CD4-positive, CD25-positive, alpha-beta regulatory T cell (primary cell): ENCODE results near the gene TRIM27. TPM values are rescaled to one million over a fixed set of nuclear protein-coding genes. Genes with fewer than 3 reads are reported as not detected.
A peak's percentile ranks its signal among the peaks of the same experiment; 100 is the strongest.
"Not testable (repeated sequence)": the region's sequence is repeated elsewhere in the genome, so short reads cannot be mapped to it uniquely, and the experiment has no call there.

ENCODE experiments used
- ATAC-seq, 2 donors: fragments of 150-1000 bp; cut with Tn5 transposase; one replicate each; pipeline ENCODE4 v1.10.0; 2021; ENCODE audit warnings: low read depth in 2 of 2, moderate number of reproducible peaks in 2 of 2, moderate library complexity in 1 of 2
- DNase-seq, 3 donors: peaks; one replicate each; pipeline versions ENCODE4 v3.0.0 to v3.0.0-alpha.2; 2012 to 2022; ENCODE audit warnings: mixed read lengths in 1 of 3
- H3K27ac ChIP-seq: one replicate; pipeline ENCODE4 v1.7.0; 2013; ENCODE audit warnings: mild to moderate bottlenecking, low read length; ENCODE audit not compliant: insufficient read depth, poor library complexity, severe bottlenecking
- H3K27me3 ChIP-seq: one replicate; pipeline ENCODE4 v1.7.0; 2013; ENCODE audit warnings: low read length; ENCODE audit not compliant: control insufficient read depth, insufficient read depth
- H3K36me3 ChIP-seq: one replicate; pipeline ENCODE4 v1.7.0; 2013; ENCODE audit warnings: mild to moderate bottlenecking, low read length, moderate library complexity; ENCODE audit not compliant: control insufficient read depth, insufficient read depth
- H3K4me1 ChIP-seq: 2 replicates; pipeline ENCODE4 v1.7.0; 2013; ENCODE audit warnings: mild to moderate bottlenecking, low read length; ENCODE audit not compliant: insufficient read depth, control insufficient read depth, poor library complexity, severe bottlenecking
- H3K4me3 ChIP-seq: one replicate; pipeline ENCODE4 v1.7.0; 2013; ENCODE audit warnings: low read depth, mild to moderate bottlenecking, low read length, moderate library complexity
- H3K9me3 ChIP-seq, 2 experiments: 1 replicate in 1 of 2; 2 replicates in 1 of 2; pipeline ENCODE4 v1.7.0; 2013; ENCODE audit warnings: low read length in 2 of 2, mild to moderate bottlenecking in 1 of 2, moderate library complexity in 1 of 2; ENCODE audit not compliant: control insufficient read depth in 2 of 2
- H3K27ac Mint-ChIP-seq, 3 donors: one replicate each; pipeline ENCODE4 v1.8.0; 2020 to 2022; ENCODE audit warnings: mild to moderate bottlenecking in 3 of 3, mixed read lengths in 3 of 3, moderate library complexity in 2 of 3
- H3K27me3 Mint-ChIP-seq: one replicate; pipeline ENCODE4 v1.8.0; 2022; ENCODE audit warnings: mild to moderate bottlenecking, mixed read lengths
- H3K36me3 Mint-ChIP-seq: one replicate; pipeline ENCODE4 v1.8.0; 2020; ENCODE audit warnings: mixed read lengths
- H3K4me1 Mint-ChIP-seq, 4 donors: one replicate each; pipeline ENCODE4 v1.8.0; 2020 to 2022; ENCODE audit warnings: mixed read lengths in 4 of 4, mild to moderate bottlenecking in 1 of 4
- H3K4me3 Mint-ChIP-seq, 4 donors: one replicate each; pipeline ENCODE4 v1.8.0; 2020 to 2022; ENCODE audit warnings: mild to moderate bottlenecking in 4 of 4, mixed read lengths in 4 of 4, moderate library complexity in 3 of 4
- H3K9me3 Mint-ChIP-seq, 7 donors: one replicate each; pipeline ENCODE4 v1.8.0; 2020 to 2022; ENCODE audit warnings: mixed read lengths in 7 of 7, mild to moderate bottlenecking in 3 of 7, moderate library complexity in 2 of 7
- polyA plus RNA-seq, 4 donors: library from polyadenylated mRNA; unstranded; fragments of 300-500 nt; fragmentation: Illumina TruSeq; gene quantifications; one replicate each; pipeline ENCODE4 v1.2.3, GENCODE V29; 2021
- total RNA-seq: library from RNA; stranded (reverse); gene quantifications from one replicate; pipeline ENCODE4 v1.2.3, GENCODE V29; 2022

The TRIM27 gene
- total and polyA plus RNA-seq, 5 donors from 2014 or later, result 23.5 to 76.4 (median 47.2) TPM

DNA sequence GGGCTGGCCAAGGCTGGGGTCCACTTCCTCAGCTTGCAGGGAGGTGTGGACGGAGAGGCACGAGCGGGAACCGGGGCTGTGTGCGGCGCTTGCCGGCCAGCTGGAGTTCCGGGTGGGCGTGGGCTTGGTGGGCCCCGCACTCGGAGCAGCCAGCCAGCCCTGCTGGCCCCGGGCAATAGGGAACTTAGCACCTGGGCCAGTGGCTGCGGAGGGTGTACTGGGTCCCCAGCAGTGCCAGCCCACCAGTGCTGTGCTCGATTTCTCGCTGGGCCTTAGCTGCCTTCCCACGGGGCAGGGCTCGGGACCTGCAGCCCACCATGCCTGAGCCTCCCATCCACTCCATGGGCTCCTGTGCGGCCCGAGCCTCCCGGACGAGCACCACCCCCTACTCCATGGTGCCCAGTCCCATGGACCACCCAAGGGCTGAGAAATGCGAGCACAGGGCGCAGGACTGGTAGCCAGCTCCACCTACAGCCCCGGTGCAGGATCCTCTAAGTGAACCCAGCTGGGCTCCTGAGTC, 34.1 kb upstream of the TRIM27 start:
- DNase-seq, H3K4me3 Mint-ChIP-seq, H3K27ac Mint-ChIP-seq, H3K27ac ChIP-seq, ATAC-seq, H3K36me3 ChIP-seq, H3K9me3 ChIP-seq, H3K4me3 ChIP-seq, H3K4me1 ChIP-seq, H3K36me3 Mint-ChIP-seq: not testable (repeated sequence)
- peaks cover 52% of the 10 kb centered on the region for H3K27me3 Mint-ChIP-seq
- peaks cover 3 to 21% (median 12%) of the 10 kb centered on the region in 4 donors for H3K4me1 Mint-ChIP-seq
- peaks cover 0 to 11% (median 0%) of the 10 kb centered on the region in 7 donors for H3K9me3 Mint-ChIP-seq
- H3K27me3 ChIP-seq, result peaks cover 22% of the 10 kb centered on the region

DNA sequence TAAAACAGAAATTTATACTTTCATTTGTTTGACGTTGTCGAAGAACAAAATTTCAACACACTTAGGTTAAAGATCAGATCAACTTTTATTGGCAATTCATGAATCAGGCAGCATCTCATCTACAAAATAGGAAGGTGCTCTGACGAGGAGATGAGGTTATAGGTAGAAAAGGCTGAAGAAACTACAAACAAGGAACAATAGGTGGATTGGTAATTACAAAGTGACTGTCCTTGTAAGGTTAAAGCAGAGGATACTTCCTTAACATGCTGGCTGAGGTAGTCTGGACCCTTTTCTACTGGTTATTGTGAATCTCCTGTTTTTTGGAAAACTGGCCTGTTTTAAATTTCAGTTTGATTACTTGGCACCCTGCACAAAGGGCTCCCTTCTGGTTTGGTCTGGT, 32.5 kb upstream of the TRIM27 start:
- peaks cover 45% of the 10 kb centered on the region for H3K27me3 Mint-ChIP-seq
- no peak for ATAC-seq
- Histone ChIP-seq H3K27ac (no peak overlapping the region), H3K4me1 (peaks cover 6% of the 10 kb centered on the region), H3K27me3 (peaks cover 20% of the 10 kb centered on the region), H3K4me3 (no peak overlapping the region), H3K9me3 (no peaks in the 10 kb centered on the region), H3K36me3 (no peaks in the 10 kb centered on the region)
- H3K9me3 Mint-ChIP-seq, result peaks cover 0 to 13% (median 0%) of the 10 kb centered on the region in 7 donors
- no peak overlapping the region for H3K27ac Mint-ChIP-seq
- no peak for DNase-seq
- no peak overlapping the region for H3K4me3 Mint-ChIP-seq
- H3K4me1 Mint-ChIP-seq, result peaks cover 3 to 23% (median 13%) of the 10 kb centered on the region in 4 donors
- no peaks in the 10 kb centered on the region for H3K36me3 Mint-ChIP-seq

DNA sequence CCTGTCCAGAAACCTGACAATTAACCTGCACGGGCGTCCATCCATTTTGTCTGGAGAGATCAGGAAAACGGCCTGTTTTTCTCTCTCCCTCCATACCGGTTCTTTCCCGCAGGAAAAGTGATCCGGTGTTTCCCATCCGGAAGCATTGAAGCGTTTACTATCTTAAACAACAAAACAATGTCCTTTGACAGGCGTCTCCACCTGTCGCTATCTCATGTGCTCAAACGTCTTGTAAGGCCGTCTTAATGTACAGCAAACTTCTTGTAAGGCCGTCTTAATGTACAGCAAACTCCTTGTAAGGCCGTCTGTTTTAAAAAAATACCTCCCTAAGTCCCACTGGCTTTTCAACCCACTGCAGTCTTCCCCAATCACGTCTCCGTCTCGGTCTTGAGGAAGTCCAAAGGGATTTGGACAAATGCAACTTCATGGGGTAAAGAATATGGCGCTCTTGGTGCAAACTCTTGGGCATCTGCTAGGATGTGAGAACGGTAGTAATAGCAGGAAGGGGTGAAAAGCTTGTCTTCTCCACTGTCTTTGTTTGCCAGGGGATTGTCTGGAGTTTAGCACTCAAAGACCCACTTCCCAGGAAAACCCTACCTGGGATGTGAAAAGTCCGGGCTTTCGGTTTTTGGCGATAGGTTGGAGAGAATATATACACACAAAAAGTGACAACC, 29.9 kb upstream of the TRIM27 start:
- no peaks in the 10 kb centered on the region for H3K9me3 ChIP-seq
- peaks cover 3 to 23% (median 17%) of the 10 kb centered on the region in 4 donors for H3K4me1 Mint-ChIP-seq
- H3K36me3 Mint-ChIP-seq, result no peaks in the 10 kb centered on the region
- peaks cover 0 to 10% (median 0%) of the 10 kb centered on the region in 7 donors for H3K9me3 Mint-ChIP-seq
- no peak for DNase-seq
- H3K4me3 ChIP-seq, result peak overlapping the region; percentile 70
- ATAC-seq, result no peak
- H3K27ac Mint-ChIP-seq, result peak overlapping the region; percentile 54 to 87 (median 75)
- H3K4me3 Mint-ChIP-seq, result peak overlapping the region; percentile 13 to 89 (median 78)
- H3K27me3 Mint-ChIP-seq, result peaks cover 37% of the 10 kb centered on the region
- H3K4me1 ChIP-seq, result peaks cover 6% of the 10 kb centered on the region
- H3K36me3 ChIP-seq, result no peaks in the 10 kb centered on the region
- H3K27ac ChIP-seq, result no peak overlapping the region
- peaks cover 19% of the 10 kb centered on the region for H3K27me3 ChIP-seq

DNA sequence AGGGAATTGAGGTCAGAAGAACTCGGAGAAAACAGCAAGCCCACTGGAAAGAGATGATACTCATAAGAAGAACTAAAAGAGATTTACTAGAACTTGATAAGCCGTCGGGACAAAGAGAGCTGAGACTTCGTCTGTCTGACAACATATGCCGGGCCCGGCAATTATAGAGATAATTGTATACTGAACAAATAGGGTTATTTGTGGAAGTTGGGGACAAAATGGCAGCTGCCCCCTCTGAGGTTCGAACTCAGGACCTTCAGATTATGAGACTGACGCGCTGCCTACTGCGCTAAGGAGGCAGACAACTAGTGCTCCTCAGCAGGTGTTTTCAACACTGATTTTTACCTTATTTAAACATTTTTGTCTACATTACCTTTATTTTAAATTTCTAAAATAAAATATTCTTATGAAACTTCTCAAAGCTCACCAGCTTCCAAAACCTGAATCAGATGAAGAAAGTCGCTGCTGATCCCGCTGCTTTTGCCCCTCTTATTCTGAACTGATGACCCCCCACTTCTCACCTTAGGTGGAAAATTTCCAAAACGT, 29.3 kb upstream of the TRIM27 start:
- peak overlapping the region; percentile 70 for H3K4me3 ChIP-seq
- ATAC-seq (no peak), DNase-seq (peak; percentile 23 to 63 (median 61))
- no peaks in the 10 kb centered on the region for H3K36me3 ChIP-seq
- peaks cover 19% of the 10 kb centered on the region for H3K27me3 ChIP-seq
- H3K36me3 Mint-ChIP-seq, result no peaks in the 10 kb centered on the region
- H3K4me3 Mint-ChIP-seq, result peak overlapping the region; percentile 13 to 89 (median 78)
- H3K4me1 ChIP-seq, result peaks cover 6% of the 10 kb centered on the region
- no peak overlapping the region for H3K27ac ChIP-seq
- peaks cover 0 to 9% (median 0%) of the 10 kb centered on the region in 7 donors for H3K9me3 Mint-ChIP-seq
- H3K4me1 Mint-ChIP-seq, result peaks cover 3 to 26% (median 17%) of the 10 kb centered on the region in 4 donors
- peaks cover 37% of the 10 kb centered on the region for H3K27me3 Mint-ChIP-seq
- H3K9me3 ChIP-seq, result no peaks in the 10 kb centered on the region
- peak overlapping the region; percentile 54 to 87 (median 75) for H3K27ac Mint-ChIP-seq

DNA sequence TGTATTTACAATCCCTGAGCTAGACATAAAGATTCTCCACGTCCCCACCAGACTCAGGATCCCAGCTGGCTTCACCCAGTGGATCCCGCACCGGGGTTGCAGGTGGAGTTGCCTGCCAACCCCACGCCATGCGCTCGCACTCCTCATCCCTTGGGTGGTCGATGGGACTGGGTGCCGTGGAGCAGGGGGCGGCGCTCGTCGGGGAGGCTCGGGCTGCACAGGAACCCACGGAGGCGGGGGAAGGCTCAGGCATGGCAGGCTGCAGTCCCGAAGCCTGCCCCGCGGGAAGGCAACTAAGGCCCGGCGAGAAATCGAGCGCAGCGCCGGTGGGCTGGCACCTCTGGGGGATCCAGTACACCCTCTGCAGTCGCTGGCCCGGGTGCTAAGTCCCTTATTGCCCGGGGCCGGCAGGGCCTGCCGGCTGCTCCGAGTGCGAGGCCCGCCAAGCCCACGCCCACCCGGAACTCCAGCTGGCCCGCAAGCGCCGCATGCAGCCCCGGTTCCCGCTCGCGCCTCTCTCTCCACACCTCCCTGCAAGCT, 25.9 kb upstream of the TRIM27 start:
- ATAC-seq, H3K9me3 ChIP-seq, H3K27ac ChIP-seq, H3K36me3 Mint-ChIP-seq, H3K36me3 ChIP-seq, DNase-seq, H3K27ac Mint-ChIP-seq, H3K4me3 ChIP-seq, H3K9me3 Mint-ChIP-seq, H3K4me3 Mint-ChIP-seq, H3K27me3 ChIP-seq, H3K4me1 ChIP-seq: not testable (repeated sequence)
- peaks cover 4 to 23% (median 15%) of the 10 kb centered on the region in 4 donors for H3K4me1 Mint-ChIP-seq
- H3K27me3 Mint-ChIP-seq, result peaks cover 29% of the 10 kb centered on the region

DNA sequence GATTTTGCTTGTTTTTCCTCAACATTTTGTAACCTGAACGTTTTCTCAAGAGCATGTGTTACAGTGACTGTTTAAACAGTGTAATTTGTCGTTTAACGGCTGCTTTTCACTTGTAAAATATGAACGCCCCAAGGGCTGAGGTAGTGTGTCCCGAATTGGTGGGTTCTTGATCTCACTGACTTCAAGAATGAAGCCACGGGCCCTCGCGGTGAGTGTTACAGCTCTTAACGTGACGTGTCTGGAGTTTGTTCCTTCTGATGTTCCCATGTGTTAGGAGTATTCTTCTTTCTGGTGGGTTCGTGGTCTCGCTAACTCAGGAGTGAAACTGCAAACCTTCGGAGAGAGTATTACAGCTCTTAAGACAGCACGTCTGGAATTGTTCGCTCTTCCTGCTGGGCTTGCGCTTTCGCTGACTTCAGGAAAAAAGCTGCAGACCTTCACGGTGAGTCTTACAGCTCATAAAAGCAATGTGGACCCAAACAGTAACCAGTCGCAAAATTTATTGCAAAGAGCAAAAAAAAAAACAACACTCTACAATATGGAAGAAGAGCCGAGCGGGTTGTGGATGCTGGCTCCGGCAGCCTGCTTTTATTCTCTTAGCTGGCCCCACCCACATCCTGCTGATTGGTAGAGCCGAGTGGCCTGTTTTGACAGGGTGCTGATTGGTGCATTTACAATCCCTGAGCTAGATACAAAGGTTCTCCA, 25.1 kb upstream of the TRIM27 start:
- Histone ChIP-seq H3K36me3 (no peaks in the 10 kb centered on the region), H3K4me1 (peaks cover 10% of the 10 kb centered on the region), H3K9me3 (no peaks in the 10 kb centered on the region), H3K27me3 (peaks cover 7% of the 10 kb centered on the region), H3K27ac (no peak overlapping the region), H3K4me3 (no peak overlapping the region)
- peaks cover 11 to 28% (median 19%) of the 10 kb centered on the region in 4 donors for H3K4me1 Mint-ChIP-seq
- H3K9me3 Mint-ChIP-seq, result peaks cover 0 to 15% (median 4%) of the 10 kb centered on the region in 7 donors
- H3K4me3 Mint-ChIP-seq, result no peak overlapping the region
- ATAC-seq (no peak), DNase-seq (no peak)
- H3K27me3 Mint-ChIP-seq, result peaks cover 29% of the 10 kb centered on the region
- H3K36me3 Mint-ChIP-seq, result no peaks in the 10 kb centered on the region
- no peak overlapping the region for H3K27ac Mint-ChIP-seq

DNA sequence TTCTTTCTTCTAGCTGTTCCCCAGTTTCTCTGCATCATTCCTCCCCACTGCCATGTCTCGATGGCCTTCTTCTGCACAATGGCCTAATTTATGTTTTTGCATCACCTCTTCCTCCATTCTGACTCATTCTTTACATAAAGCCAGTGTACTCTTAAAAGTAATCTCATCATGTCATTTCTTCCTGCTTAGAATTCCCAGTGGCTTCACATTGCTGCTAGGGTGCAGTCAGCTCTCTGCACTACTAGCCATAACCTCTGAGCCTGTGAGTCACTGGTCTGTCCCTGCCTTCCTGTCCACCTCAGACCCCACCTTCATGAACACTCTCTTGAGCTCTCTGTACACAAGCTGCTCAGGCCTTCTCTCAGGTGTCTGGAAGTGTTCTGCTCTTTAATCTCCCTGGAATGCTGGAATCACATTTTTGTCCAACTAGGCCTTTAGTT, 24.1 kb upstream of the TRIM27 start:
- ATAC-seq (no peak), DNase-seq (no peak)
- Histone ChIP-seq H3K4me1 (peaks cover 14% of the 10 kb centered on the region), H3K4me3 (no peak overlapping the region), H3K9me3 (no peaks in the 10 kb centered on the region), H3K27ac (no peak overlapping the region), H3K27me3 (no peaks in the 10 kb centered on the region), H3K36me3 (no peaks in the 10 kb centered on the region)
- no peak overlapping the region for H3K27ac Mint-ChIP-seq
- no peaks in the 10 kb centered on the region for H3K36me3 Mint-ChIP-seq
- peaks cover 29% of the 10 kb centered on the region for H3K27me3 Mint-ChIP-seq
- peak overlapping the region in 2 of 4 donors; percentile 55 to 71 for H3K4me3 Mint-ChIP-seq
- peaks cover 8 to 34% (median 17%) of the 10 kb centered on the region in 4 donors for H3K4me1 Mint-ChIP-seq
- H3K9me3 Mint-ChIP-seq, result peaks cover 0 to 9% (median 2%) of the 10 kb centered on the region in 7 donors
